GM18907 (cell line): ENCODE data around the gene SARDH.
"Not testable (repeated sequence)": the region's sequence is repeated elsewhere in the genome, so short reads cannot be mapped to it uniquely, and the experiment has no call there.

Experiments
- ATAC-seq: cut with Tn5 transposase; IDR thresholded peaks from one replicate; pipeline ENCODE4 v1.9.1; 2021; ENCODE audit warnings: mild to moderate bottlenecking, moderate library complexity; ENCODE audit not compliant: unreplicated experiment

The SARDH gene

GRCh38 chr9:133635098-133635497 is 103.1 kb downstream of the SARDH start:
- no peak for ATAC-seq

- ATAC-seq, result no peak
These were observed 104.0 kb downstream of the SARDH start for GRCh38 chr9:133634081-133634691.

- ATAC-seq, result no peak
These were observed 104.5 kb downstream of the SARDH start for GRCh38 chr9:133633681-133634080.

GRCh38 chr9:133632806-133633680 is 105.1 kb downstream of the SARDH start:
- no peak for ATAC-seq

- no peak for ATAC-seq
These were observed 107.0 kb downstream of the SARDH start for GRCh38 chr9:133631111-133631510.

- no peak for ATAC-seq
These were observed 108.7 kb downstream of the SARDH start for GRCh38 chr9:133629221-133630110.

- ATAC-seq, result no peak
These were observed 109.4 kb downstream of the SARDH start for GRCh38 chr9:133628766-133629165.

- ATAC-seq, result no peak
These were observed 110.8 kb downstream of the SARDH start for GRCh38 chr9:133627341-133627740.

- not testable (repeated sequence) for ATAC-seq
These were observed 112.1 kb downstream of the SARDH start for GRCh38 chr9:133626008-133626407.

GRCh38 chr9:133622555-133622954 is 115.6 kb downstream of the SARDH start:
- ATAC-seq, result no peak

GRCh38 chr9:133621725-133622267 is 116.4 kb downstream of the SARDH start:
- no peak for ATAC-seq

- ATAC-seq, result no peak
These were observed 118.4 kb downstream of the SARDH start for GRCh38 chr9:133619791-133620190.

GRCh38 chr9:133618726-133619125 is 119.4 kb downstream of the SARDH start:
- no peak for ATAC-seq

- no peak for ATAC-seq
These were observed 121.3 kb downstream of the SARDH start for GRCh38 chr9:133616643-133617405.

- ATAC-seq, result no peak
These were observed 122.5 kb downstream of the SARDH start for GRCh38 chr9:133615606-133616188.

- no peak for ATAC-seq
These were observed 123.0 kb downstream of the SARDH start for GRCh38 chr9:133615186-133615585.

- ATAC-seq, result no peak
These were observed 123.5 kb downstream of the SARDH start for GRCh38 chr9:133614678-133615077.

- no peak for ATAC-seq
These were observed 124.1 kb downstream of the SARDH start for GRCh38 chr9:133614056-133614455.
